HepG2 (cell line): ENCODE measurements around the gene ASAP2. TPM values are rescaled to one million over a fixed set of nuclear protein-coding genes. Genes with fewer than 3 reads are reported as not detected.
A peak's percentile ranks its signal among the peaks of the same experiment; 100 is the strongest.

Source experiments
- EED ChIP-seq: sonication (generic); formaldehyde crosslinking; IDR thresholded peaks from 2 replicates; pipeline ENCODE4 v1.5.0; 2020; ENCODE audit warnings: mild to moderate bottlenecking, missing genetic modification reagents
- FOXM1 ChIP-seq: sonication (generic); formaldehyde crosslinking; IDR thresholded peaks from 2 replicates; pipeline ENCODE4 v1.5.0; 2020; ENCODE audit warnings: missing genetic modification reagents
- KDM4B ChIP-seq: sonication (generic); formaldehyde crosslinking; IDR thresholded peaks from 2 replicates; pipeline ENCODE4 v1.4.0; 2020; ENCODE audit warnings: missing genetic modification reagents
- KDM5A ChIP-seq: fragments of 200-600 bp; sonication (generic); IDR thresholded peaks from 2 replicates; pipeline ENCODE4 v1.7.0; 2018; ENCODE audit warnings: antibody characterized with exemption, mild to moderate bottlenecking, low read length, borderline replicate concordance
- MAFF ChIP-seq: IDR thresholded peaks from 2 replicates; pipeline ENCODE4 v1.6.1; 2011; ENCODE audit warnings: low read depth, low read length, improper control_type of control experiment
- MED1 ChIP-seq: sonication (generic); formaldehyde crosslinking; IDR thresholded peaks from 2 replicates; pipeline ENCODE4 v1.4.0; 2020; ENCODE audit warnings: missing genetic modification reagents
- NFE2L1 ChIP-seq: sonication (generic); formaldehyde crosslinking; IDR thresholded peaks from 2 replicates; pipeline ENCODE4 v1.4.0; 2020; ENCODE audit warnings: missing genetic modification reagents, mild to moderate bottlenecking, borderline replicate concordance
- SP4 ChIP-seq: sonication (generic); formaldehyde crosslinking; IDR thresholded peaks from 2 replicates; pipeline ENCODE4 v1.8.1; 2023; ENCODE audit warnings: mild to moderate bottlenecking, missing genetic modification reagents
- TBX2 ChIP-seq: sonication (generic); formaldehyde crosslinking; IDR thresholded peaks from 2 replicates; pipeline ENCODE4 v1.5.0; 2020; ENCODE audit warnings: missing genetic modification reagents, mild to moderate bottlenecking, borderline replicate concordance
- THAP8 ChIP-seq: sonication (generic); formaldehyde crosslinking; IDR thresholded peaks from 2 replicates; pipeline ENCODE4 v1.5.1; 2020; ENCODE audit warnings: missing genetic modification reagents, mild to moderate bottlenecking, borderline replicate concordance
- ZNF251 ChIP-seq: sonication (generic); formaldehyde crosslinking; IDR thresholded peaks from 2 replicates; pipeline ENCODE4 v1.9.0; 2021; ENCODE audit warnings: mild to moderate bottlenecking, missing genetic modification reagents
- ZNF512B ChIP-seq: sonication (generic); formaldehyde crosslinking; IDR thresholded peaks from 2 replicates; pipeline ENCODE4 v1.5.1; 2020; ENCODE audit warnings: missing genetic modification reagents, mild to moderate bottlenecking, borderline replicate concordance
- ZNF788 ChIP-seq: sonication (generic); formaldehyde crosslinking; IDR thresholded peaks from 2 replicates; pipeline ENCODE4 v1.5.0; 2020; ENCODE audit warnings: mild to moderate bottlenecking, missing genetic modification reagents, borderline replicate concordance
- ZSCAN20 ChIP-seq: sonication (generic); formaldehyde crosslinking; IDR thresholded peaks from 2 replicates; pipeline ENCODE4 v1.4.0; 2020; ENCODE audit warnings: missing genetic modification reagents, mild to moderate bottlenecking, borderline replicate concordance
- ZSCAN29 ChIP-seq: sonication (generic); formaldehyde crosslinking; conservative IDR thresholded peaks from 2 replicates; pipeline ENCODE4 v1.4.0; 2020; ENCODE audit warnings: mild to moderate bottlenecking, missing genetic modification reagents
- polyA plus RNA-seq, 8 experiments: library from polyadenylated mRNA; depleted of rRNA in 3 of 8; stranded (reverse) in 7 of 8; unstranded in 1 of 8; fragments of >200 nt; fragmentation: Illumina TruSeq in 4 of 8; extraction: Trizol in 4 of 8; gene quantifications; 2 replicates each; pipeline versions ENCODE4 v1.2.1 to v1.2.3, GENCODE V29; 2011 to 2016; ENCODE audit warnings: low read depth in 4 of 8, missing spikeins in 1 of 8, mixed read lengths in 1 of 8; ENCODE audit not compliant: insufficient read depth in 1 of 8
- total RNA-seq, 5 experiments: library from RNA; depleted of rRNA; stranded (reverse); fragments of >200 nt; fragmentation: Illumina TruSeq; extraction: Trizol; gene quantifications; 2 replicates each; pipeline ENCODE4 v1.2.3, GENCODE V29; 2016; ENCODE audit warnings: low read depth in 1 of 5
- TF ChIP-seq, protein P1 (sequence below): sonication (generic); formaldehyde crosslinking; IDR thresholded peaks from 2 replicates; pipeline ENCODE4 v1.5.0; 2020; ENCODE audit warnings: mild to moderate bottlenecking, missing genetic modification reagents
- TF ChIP-seq, protein P2 (sequence below): sonication (generic); formaldehyde crosslinking; IDR thresholded peaks from 2 replicates; pipeline ENCODE4 v1.4.0; 2020; ENCODE audit warnings: missing genetic modification reagents, borderline replicate concordance
- TF ChIP-seq, protein P3 (sequence below): sonication (generic); formaldehyde crosslinking; IDR thresholded peaks from 2 replicates; pipeline ENCODE4 v1.8.0; 2022; ENCODE audit warnings: missing genetic modification reagents, mild to moderate bottlenecking, inconsistent platforms, borderline replicate concordance

The ASAP2 gene
- total and polyA plus RNA-seq, 2 of the 13 experiments (the other 11 are each of a cell fraction or from before 2014, with no cell fraction given) = 7.3 to 22.3 TPM

DNA sequence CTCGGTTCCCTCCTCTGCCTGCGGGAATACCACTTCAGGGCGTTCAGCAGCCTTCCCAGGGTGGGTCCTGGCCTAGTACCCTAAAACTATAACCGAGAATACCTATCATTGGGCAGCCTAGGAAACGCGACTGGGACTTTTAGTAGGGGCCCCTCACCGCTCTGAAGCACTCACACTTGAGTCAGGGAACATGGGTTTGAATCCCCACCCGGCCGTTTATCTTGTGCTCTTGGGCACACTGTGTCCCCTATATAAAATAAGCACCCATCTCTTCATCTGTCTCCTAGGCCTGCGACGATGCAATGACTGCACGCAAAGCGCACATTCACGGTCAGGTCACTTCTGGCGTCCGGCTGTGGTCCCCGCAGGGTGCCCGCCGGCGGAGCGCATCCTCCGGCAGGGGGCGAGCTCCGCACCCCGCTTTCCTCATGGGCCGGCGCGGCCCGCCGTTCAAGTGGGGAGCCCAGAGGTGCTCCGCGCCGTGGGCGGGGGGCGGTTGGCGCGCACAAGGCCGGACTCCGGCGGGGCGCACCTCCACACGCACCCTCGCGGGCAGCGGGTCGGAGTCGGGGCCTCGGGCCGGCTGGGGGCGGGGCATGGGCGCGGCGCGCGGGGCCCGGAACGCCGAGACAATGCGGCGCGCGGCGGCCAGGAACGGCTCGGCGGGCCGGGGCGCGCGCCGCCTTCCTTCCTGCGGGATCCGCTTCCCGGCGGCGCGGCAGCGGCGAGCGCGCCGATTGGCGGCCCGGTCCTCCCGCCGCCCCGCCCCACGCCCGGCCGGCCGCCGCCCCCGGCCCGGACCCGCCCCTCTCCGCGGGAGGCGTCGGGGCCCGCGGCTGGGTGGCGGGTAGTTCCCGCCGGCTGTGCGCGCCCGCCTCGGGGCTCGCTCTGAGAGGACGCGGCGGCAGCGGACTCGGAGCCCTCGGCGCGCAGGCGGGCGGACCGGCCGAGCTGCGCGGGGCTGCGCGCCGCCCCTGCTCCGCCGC lies at the start of gene ASAP2 (continued):
- TF ChIP-seq, protein P1, sequence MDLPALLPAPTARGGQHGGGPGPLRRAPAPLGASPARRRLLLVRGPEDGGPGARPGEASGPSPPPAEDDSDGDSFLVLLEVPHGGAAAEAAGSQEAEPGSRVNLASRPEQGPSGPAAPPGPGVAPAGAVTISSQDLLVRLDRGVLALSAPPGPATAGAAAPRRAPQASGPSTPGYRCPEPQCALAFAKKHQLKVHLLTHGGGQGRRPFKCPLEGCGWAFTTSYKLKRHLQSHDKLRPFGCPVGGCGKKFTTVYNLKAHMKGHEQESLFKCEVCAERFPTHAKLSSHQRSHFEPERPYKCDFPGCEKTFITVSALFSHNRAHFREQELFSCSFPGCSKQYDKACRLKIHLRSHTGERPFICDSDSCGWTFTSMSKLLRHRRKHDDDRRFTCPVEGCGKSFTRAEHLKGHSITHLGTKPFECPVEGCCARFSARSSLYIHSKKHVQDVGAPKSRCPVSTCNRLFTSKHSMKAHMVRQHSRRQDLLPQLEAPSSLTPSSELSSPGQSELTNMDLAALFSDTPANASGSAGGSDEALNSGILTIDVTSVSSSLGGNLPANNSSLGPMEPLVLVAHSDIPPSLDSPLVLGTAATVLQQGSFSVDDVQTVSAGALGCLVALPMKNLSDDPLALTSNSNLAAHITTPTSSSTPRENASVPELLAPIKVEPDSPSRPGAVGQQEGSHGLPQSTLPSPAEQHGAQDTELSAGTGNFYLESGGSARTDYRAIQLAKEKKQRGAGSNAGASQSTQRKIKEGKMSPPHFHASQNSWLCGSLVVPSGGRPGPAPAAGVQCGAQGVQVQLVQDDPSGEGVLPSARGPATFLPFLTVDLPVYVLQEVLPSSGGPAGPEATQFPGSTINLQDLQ (CRISPR knock-in tag) = 0 out of 2 replicates have a peak, but pooled peaks have one; percentile 72
- TF ChIP-seq, protein P2, sequence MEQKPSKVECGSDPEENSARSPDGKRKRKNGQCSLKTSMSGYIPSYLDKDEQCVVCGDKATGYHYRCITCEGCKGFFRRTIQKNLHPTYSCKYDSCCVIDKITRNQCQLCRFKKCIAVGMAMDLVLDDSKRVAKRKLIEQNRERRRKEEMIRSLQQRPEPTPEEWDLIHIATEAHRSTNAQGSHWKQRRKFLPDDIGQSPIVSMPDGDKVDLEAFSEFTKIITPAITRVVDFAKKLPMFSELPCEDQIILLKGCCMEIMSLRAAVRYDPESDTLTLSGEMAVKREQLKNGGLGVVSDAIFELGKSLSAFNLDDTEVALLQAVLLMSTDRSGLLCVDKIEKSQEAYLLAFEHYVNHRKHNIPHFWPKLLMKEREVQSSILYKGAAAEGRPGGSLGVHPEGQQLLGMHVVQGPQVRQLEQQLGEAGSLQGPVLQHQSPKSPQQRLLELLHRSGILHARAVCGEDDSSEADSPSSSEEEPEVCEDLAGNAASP (CRISPR knock-in tag) = 0 out of 2 replicates have a peak, but pooled peaks have one; percentile 32
- TF ChIP-seq EED (CRISPR knock-in tag) (0 out of 2 replicates have a peak, but pooled peaks have one; percentile 28), ZNF788 (CRISPR knock-in tag) (peak; percentile 27; the same call in 1 of the 2 replicates), KDM4B (CRISPR knock-in tag) (no peak), MED1 (no peak), NFE2L1 (CRISPR knock-in tag) (no peak), ZNF512B (CRISPR knock-in tag) (0 out of 2 replicates have a peak, but pooled peaks have one; percentile 36), ZNF251 (CRISPR knock-in tag) (no peak), KDM5A (no peak), ZSCAN29 (CRISPR knock-in tag) (0 out of 2 replicates have a peak, but pooled peaks have one; percentile 41), ZSCAN20 (CRISPR knock-in tag) (no peak), SP4 (peak; percentile 68), MAFF (no peak), FOXM1 (CRISPR knock-in tag) (no peak), THAP8 (CRISPR knock-in tag) (no peak), TBX2 (CRISPR knock-in tag) (peak; percentile 69)
- TF ChIP-seq, protein P3, sequence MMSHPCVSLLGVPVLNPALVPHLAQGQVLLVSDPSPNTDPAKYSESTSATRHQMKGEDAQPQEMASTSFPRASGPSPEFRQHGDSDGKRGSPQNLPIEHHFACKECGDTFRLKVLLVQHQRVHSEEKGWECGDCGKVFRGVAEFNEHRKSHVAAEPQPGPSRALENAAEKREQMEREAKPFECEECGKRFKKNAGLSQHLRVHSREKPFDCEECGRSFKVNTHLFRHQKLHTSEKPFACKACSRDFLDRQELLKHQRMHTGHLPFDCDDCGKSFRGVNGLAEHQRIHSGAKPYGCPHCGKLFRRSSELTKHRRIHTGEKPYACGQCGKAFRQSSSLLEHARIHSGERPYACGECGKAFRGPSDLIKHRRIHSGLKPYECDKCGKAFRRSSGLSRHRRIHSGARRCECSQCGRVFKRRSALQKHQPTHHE (CRISPR knock-in tag) = no peak
